GM18499 (cell line): Measurements from ENCODE around the gene SNAPIN.
"Not testable (repeated sequence)": the region's sequence is repeated elsewhere in the genome, so short reads cannot be mapped to it uniquely, and the experiment has no call there.

Experiments
- ATAC-seq: cut with Tn5 transposase; IDR thresholded peaks from one replicate; pipeline ENCODE4 v1.9.1; 2021; ENCODE audit warnings: moderate number of reproducible peaks; ENCODE audit not compliant: insufficient read depth, unreplicated experiment

The SNAPIN gene

GRCh38 chr1:153626477-153626903 is 32.0 kb upstream of the SNAPIN start:
- no peak for ATAC-seq

GRCh38 chr1:153626904-153627714 is 31.4 kb upstream of the SNAPIN start, which contains the start of gene S100A13:
TSS of gene S100A13 (minus strand) at chr1:153627505. CDS start at chr1:153626472, 1,033 bp downstream.
- ATAC-seq = no peak

GRCh38 chr1:153627715-153628626 is 30.5 kb upstream of the SNAPIN start, which contains the start of gene S100A1:
TSS of gene S100A1 (plus strand) at chr1:153628434. CDS start at chr1:153630522, 2,088 bp downstream.
- no peak for ATAC-seq

GRCh38 chr1:153628638-153629342 is 29.7 kb upstream of the SNAPIN start:
- ATAC-seq = no peak

- ATAC-seq = no peak
These were observed 29.2 kb upstream of the SNAPIN start for GRCh38 chr1:153629343-153629665.

GRCh38 chr1:153629971-153630370 is 28.5 kb upstream of the SNAPIN start:
- no peak for ATAC-seq

GRCh38 chr1:153630384-153630783 is 28.1 kb upstream of the SNAPIN start:
- no peak for ATAC-seq

GRCh38 chr1:153631047-153632022 is 27.2 kb upstream of the SNAPIN start:
- ATAC-seq = no peak

GRCh38 chr1:153633161-153633753 is 25.2 kb upstream of the SNAPIN start:
- ATAC-seq = no peak

GRCh38 chr1:153633754-153634665 is 24.5 kb upstream of the SNAPIN start, which contains the start of gene CHTOP:
TSS of gene CHTOP (plus strand) at chr1:153634066. CDS start at chr1:153636589, 2,523 bp downstream.
- peak; percentile 73 for ATAC-seq

GRCh38 chr1:153635872-153636271 is 22.6 kb upstream of the SNAPIN start:
- no peak for ATAC-seq

GRCh38 chr1:153636312-153636711 is 22.2 kb upstream of the SNAPIN start:
- no peak for ATAC-seq

GRCh38 chr1:153638261-153638660 is 20.2 kb upstream of the SNAPIN start:
- no peak for ATAC-seq

GRCh38 chr1:153639280-153639679 is 19.2 kb upstream of the SNAPIN start:
- ATAC-seq = no peak

- not testable (repeated sequence) for ATAC-seq
These were observed 18.3 kb upstream of the SNAPIN start for GRCh38 chr1:153640213-153640612.

GRCh38 chr1:153640861-153641260 is 17.6 kb upstream of the SNAPIN start:
- no peak for ATAC-seq

GRCh38 chr1:153642161-153642560 is 16.3 kb upstream of the SNAPIN start:
- no peak for ATAC-seq

- ATAC-seq = no peak
These were observed 15.4 kb upstream of the SNAPIN start for GRCh38 chr1:153643100-153643499.
